ENCODE data around the gene DDO.

GRCh38 chr6:110461376-110461775 lies 46.0 kb upstream of the DDO start:
- TF ChIP-seq CTCF (conservative IDR thresholded peaks at IDR 0.05; ENCODE audit: low read length) (no peak), EZH2phosphoT487 (IDR thresholded peaks at IDR 0.05; ENCODE audit: borderline replicate concordance, low read depth, low read length) (no peak)
